Panc1 (cell line): ENCODE results near the gene ADAMTSL2.

Experiments used
- POLR2AphosphoS5 ChIP-seq: IDR thresholded peaks from 2 replicates; pipeline ENCODE4 v1.6.1; 2012; ENCODE audit warnings: mild to moderate bottlenecking, low read depth, low read length, moderate library complexity
- TF ChIP-seq, protein P1 (sequence below): fragments of 450-650 bp; IDR thresholded peaks from 2 replicates; pipeline ENCODE4 v1.5.1; 2017; ENCODE audit warnings: mild to moderate bottlenecking

DNA sequence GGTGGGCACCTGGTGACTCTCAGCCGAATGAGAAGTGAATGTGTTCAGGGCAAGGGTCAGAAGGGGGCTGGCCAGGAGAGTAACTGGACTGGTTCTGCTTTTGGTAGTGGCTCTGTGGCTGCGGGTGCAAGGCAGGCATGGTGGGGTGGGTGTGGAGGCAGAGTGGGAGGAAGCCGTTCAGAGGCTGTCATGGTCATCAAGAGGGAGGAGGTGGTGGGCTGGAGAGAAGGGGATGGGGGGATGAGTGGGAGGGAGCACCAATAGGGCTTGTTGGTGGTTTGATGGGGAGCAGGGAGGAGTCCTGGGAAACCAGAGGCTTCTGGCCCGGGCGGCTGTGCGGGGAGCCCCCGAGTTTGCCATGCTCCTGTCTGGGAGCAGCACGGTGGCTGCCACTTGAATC is 61.4 kb downstream of the ADAMTSL2 start:
- TF ChIP-seq, protein P1, sequence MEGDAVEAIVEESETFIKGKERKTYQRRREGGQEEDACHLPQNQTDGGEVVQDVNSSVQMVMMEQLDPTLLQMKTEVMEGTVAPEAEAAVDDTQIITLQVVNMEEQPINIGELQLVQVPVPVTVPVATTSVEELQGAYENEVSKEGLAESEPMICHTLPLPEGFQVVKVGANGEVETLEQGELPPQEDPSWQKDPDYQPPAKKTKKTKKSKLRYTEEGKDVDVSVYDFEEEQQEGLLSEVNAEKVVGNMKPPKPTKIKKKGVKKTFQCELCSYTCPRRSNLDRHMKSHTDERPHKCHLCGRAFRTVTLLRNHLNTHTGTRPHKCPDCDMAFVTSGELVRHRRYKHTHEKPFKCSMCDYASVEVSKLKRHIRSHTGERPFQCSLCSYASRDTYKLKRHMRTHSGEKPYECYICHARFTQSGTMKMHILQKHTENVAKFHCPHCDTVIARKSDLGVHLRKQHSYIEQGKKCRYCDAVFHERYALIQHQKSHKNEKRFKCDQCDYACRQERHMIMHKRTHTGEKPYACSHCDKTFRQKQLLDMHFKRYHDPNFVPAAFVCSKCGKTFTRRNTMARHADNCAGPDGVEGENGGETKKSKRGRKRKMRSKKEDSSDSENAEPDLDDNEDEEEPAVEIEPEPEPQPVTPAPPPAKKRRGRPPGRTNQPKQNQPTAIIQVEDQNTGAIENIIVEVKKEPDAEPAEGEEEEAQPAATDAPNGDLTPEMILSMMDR, result no peak
- no peak for TF ChIP-seq POLR2AphosphoS5
